ENCODE results near the gene ZNF750. TPM values are rescaled to one million over a fixed set of nuclear protein-coding genes. Genes with fewer than 3 reads are reported as not detected.

The ZNF750 gene
- total RNA-seq, 4 donors from 2014 or later: not detected

GRCh38 chr17:82812058-82812457 lies 27.8 kb downstream of the ZNF750 start:
- TF ChIP-seq CTCF (IDR thresholded peaks at IDR 0.05): no peak
- ATAC-seq (ENCODE audit: low FRiP score) (no peak), DNase-seq (ENCODE audit: low spot score) (no peak)

- TF ChIP-seq CTCF (IDR thresholded peaks at IDR 0.05): no peak
- ATAC-seq (ENCODE audit: low FRiP score) (no peak), DNase-seq (ENCODE audit: low spot score) (no peak)
Observed at GRCh38 chr17:82810644-82811430, 29.0 kb downstream of the ZNF750 start.

- ATAC-seq (ENCODE audit: low FRiP score) (no peak), DNase-seq (ENCODE audit: low spot score) (no peak)
- no peak for TF ChIP-seq CTCF (IDR thresholded peaks at IDR 0.05)
Observed at GRCh38 chr17:82808921-82809905, 30.6 kb downstream of the ZNF750 start.

GRCh38 chr17:82808006-82808405 lies 31.8 kb downstream of the ZNF750 start:
- DNase-seq (ENCODE audit: low spot score) (no peak), ATAC-seq (ENCODE audit: low FRiP score) (no peak)
- no peak for TF ChIP-seq CTCF (IDR thresholded peaks at IDR 0.05)

GRCh38 chr17:82807562-82807961 lies 32.3 kb downstream of the ZNF750 start:
- no peak for DNase-seq (ENCODE audit: low spot score)
- no peak for ATAC-seq (ENCODE audit: low FRiP score)
- TF ChIP-seq CTCF (IDR thresholded peaks at IDR 0.05): no peak

GRCh38 chr17:82807101-82807500 lies 32.7 kb downstream of the ZNF750 start:
- DNase-seq (ENCODE audit: low spot score) (no peak), ATAC-seq (ENCODE audit: low FRiP score) (no peak)
- no peak for TF ChIP-seq CTCF (IDR thresholded peaks at IDR 0.05)

Measured in omental fat pad (tissue), 4 donors.